Esophagus squamous epithelium (tissue), 4 donors: ENCODE measurements around the gene PPP2R3C.

Source experiments
- POLR2A ChIP-seq, 4 donors: fragments of 450-650 bp; IDR thresholded peaks; one replicate each; pipeline ENCODE4 v1.6.1; 2017; ENCODE audit warnings: antibody characterized with exemption in 4 of 4, mild to moderate bottlenecking in 4 of 4, moderate library complexity in 3 of 4
- TF ChIP-seq, protein P1 (sequence below), 6 experiments: fragments of 450-650 bp in 4 of 6; fragments of 200-600 bp in 2 of 6; sonication (generic) in 2 of 6; IDR thresholded peaks; one replicate each; pipeline ENCODE4 v1.5.1; 2016 to 2019; ENCODE audit warnings: antibody characterized with exemption in 6 of 6, mild to moderate bottlenecking in 4 of 6, moderate library complexity in 4 of 6

DNA sequence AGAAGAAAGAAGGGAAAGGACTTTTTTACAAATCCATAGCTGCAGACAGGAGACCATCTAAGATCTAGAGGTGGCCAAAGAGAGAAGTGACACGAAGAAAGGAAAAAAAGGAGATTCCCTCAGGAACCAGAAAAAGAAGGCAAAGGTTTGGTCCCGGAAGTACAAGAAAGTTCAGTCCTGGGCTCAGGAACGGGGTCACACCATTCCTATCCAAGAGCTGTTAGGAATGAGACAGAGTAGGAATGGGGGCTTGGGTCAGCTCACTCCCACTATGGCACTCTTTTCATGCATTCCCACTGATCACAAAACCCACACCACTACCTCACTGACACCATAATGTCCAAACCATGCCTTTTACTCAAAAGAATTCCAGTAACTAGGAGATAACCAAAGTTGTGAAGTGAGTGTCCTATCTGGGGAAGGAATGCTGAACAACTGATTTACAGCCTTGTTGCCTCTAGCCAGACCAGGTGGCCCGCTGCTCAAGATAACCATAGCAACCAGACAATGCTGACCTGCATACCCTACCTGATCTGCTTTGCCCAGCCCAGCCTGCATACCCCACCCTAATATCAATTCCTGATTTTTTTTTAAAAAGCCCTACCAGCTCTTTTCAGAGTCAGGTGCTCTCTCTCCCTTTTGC is 8.4 kb downstream of the PPP2R3C start:
- TF ChIP-seq, protein P1, sequence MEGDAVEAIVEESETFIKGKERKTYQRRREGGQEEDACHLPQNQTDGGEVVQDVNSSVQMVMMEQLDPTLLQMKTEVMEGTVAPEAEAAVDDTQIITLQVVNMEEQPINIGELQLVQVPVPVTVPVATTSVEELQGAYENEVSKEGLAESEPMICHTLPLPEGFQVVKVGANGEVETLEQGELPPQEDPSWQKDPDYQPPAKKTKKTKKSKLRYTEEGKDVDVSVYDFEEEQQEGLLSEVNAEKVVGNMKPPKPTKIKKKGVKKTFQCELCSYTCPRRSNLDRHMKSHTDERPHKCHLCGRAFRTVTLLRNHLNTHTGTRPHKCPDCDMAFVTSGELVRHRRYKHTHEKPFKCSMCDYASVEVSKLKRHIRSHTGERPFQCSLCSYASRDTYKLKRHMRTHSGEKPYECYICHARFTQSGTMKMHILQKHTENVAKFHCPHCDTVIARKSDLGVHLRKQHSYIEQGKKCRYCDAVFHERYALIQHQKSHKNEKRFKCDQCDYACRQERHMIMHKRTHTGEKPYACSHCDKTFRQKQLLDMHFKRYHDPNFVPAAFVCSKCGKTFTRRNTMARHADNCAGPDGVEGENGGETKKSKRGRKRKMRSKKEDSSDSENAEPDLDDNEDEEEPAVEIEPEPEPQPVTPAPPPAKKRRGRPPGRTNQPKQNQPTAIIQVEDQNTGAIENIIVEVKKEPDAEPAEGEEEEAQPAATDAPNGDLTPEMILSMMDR (IDR thresholded peaks at IDR 0.05) = no peak
- TF ChIP-seq POLR2A (IDR thresholded peaks at IDR 0.05) = no peak
